IMR-90 (cell line): ENCODE results near the gene CAMKMT. TPM values are rescaled to one million over a fixed set of nuclear protein-coding genes. Genes with fewer than 3 reads are reported as not detected.

Source experiments
- ATAC-seq: fragments of 200-7000 bp; cut with Tn5 transposase; 2 replicates; pipeline ENCODE4 v1.9.1; 2020; ENCODE audit warnings: low read depth, mild to moderate bottlenecking, moderate library complexity
- BruUV-seq: library from RNA; stranded (reverse); fragments of 400-500 nt; replicated peaks from 2 replicates; lab custom pipeline; 2021; lab: Mats Ljungman, UMichigan
- CTCF ChIA-PET: fragments of 300-600 bp; formaldehyde crosslinking; extraction: SDS; loops from one replicate; lab custom pipeline; 2021; ENCODE audit warnings: antibody characterized with exemption; lab: Yijun Ruan, JAX
- POLR2A ChIA-PET: fragments of 300-600 bp; sonication (Branson Sonifier 250); formaldehyde crosslinking; loops from one replicate; lab custom pipeline; 2022; ENCODE audit warnings: antibody characterized with exemption; ENCODE audit not compliant: unreplicated experiment; lab: Charles Lee
- DNase-seq: peaks from one replicate; pipeline ENCODE4 v3.0.0; 2013
- H2AFZ ChIP-seq: replicated peaks from 2 replicates; pipeline ENCODE3; 2013; ENCODE audit warnings: low read length, mild to moderate bottlenecking; ENCODE audit not compliant: poor library complexity
- H2AK5ac ChIP-seq: 2 replicates; pipeline ENCODE4 v1.6.1; 2013; ENCODE audit warnings: low read depth, low read length, inconsistent platforms
- H2AK9ac ChIP-seq: replicated peaks from 2 replicates; pipeline ENCODE3; 2013; ENCODE audit warnings: mild to moderate bottlenecking, low read depth, low read length, moderate library complexity; ENCODE audit not compliant: poor library complexity
- H2BK120ac ChIP-seq: 2 replicates; pipeline ENCODE4 v1.6.1; 2013; ENCODE audit warnings: low read depth, low read length, inconsistent platforms
- H2BK15ac ChIP-seq: 3 replicates; pipeline ENCODE4 v1.6.1; 2013; ENCODE audit warnings: low read depth, low read length, inconsistent platforms
- H2BK20ac ChIP-seq: 2 replicates; pipeline ENCODE4 v1.6.1; 2013; ENCODE audit warnings: low read depth, mild to moderate bottlenecking, inconsistent platforms, low read length, moderate library complexity
- H2BK5ac ChIP-seq: 2 replicates; pipeline ENCODE4 v1.6.1; 2013; ENCODE audit warnings: mild to moderate bottlenecking, low read depth, low read length, inconsistent platforms; ENCODE audit not compliant: poor library complexity, severe bottlenecking
- H3K14ac ChIP-seq: replicated peaks from 2 replicates; pipeline ENCODE4 v1.6.1; 2013; ENCODE audit warnings: low read depth, low read length, inconsistent platforms
- H3K18ac ChIP-seq: 2 replicates; pipeline ENCODE4 v1.6.1; 2013; ENCODE audit warnings: low read depth, low read length, control low read depth
- H3K23ac ChIP-seq: 2 replicates; pipeline ENCODE4 v1.6.1; 2013; ENCODE audit warnings: low read depth, low read length, inconsistent platforms
- H3K27ac ChIP-seq: 2 replicates; pipeline ENCODE4 v1.5.1; 2013; ENCODE audit warnings: mild to moderate bottlenecking, control low read depth, low read length; ENCODE audit not compliant: insufficient read depth
- H3K27me3 ChIP-seq: 2 replicates; pipeline ENCODE4 v1.6.1; 2013; ENCODE audit warnings: low read length; ENCODE audit not compliant: control insufficient read depth, insufficient read depth
- H3K36me3 ChIP-seq: 2 replicates; pipeline ENCODE4 v1.6.1; 2013; ENCODE audit warnings: low read length, mixed read lengths; ENCODE audit not compliant: control insufficient read depth, insufficient read depth
- H3K4ac ChIP-seq: 2 replicates; pipeline ENCODE4 v1.6.1; 2013; ENCODE audit warnings: low read depth, low read length, inconsistent platforms
- H3K4me1 ChIP-seq: 2 replicates; pipeline ENCODE4 v1.6.1; 2013; ENCODE audit warnings: low read length, mixed read lengths; ENCODE audit not compliant: control insufficient read depth, insufficient read depth
- H3K4me2 ChIP-seq: 2 replicates; pipeline ENCODE4 v1.6.1; 2013; ENCODE audit warnings: low read depth, mild to moderate bottlenecking, control low read depth, low read length, moderate library complexity
- H3K4me3 ChIP-seq: 2 replicates; pipeline ENCODE4 v1.5.1; 2013; ENCODE audit warnings: low read depth, mild to moderate bottlenecking, control low read depth, low read length, moderate library complexity; ENCODE audit not compliant: insufficient read depth
- H3K56ac ChIP-seq: 2 replicates; pipeline ENCODE4 v1.6.1; 2013; ENCODE audit warnings: low read length, inconsistent platforms; ENCODE audit not compliant: insufficient read depth; ENCODE audit errors: extremely low read depth
- H3K79me1 ChIP-seq, 2 experiments: 2 replicates each; pipeline ENCODE4 v1.6.1; 2013; ENCODE audit warnings: low read length in 2 of 2, inconsistent platforms in 1 of 2, low read depth in 1 of 2
- H3K9ac ChIP-seq: 2 replicates; pipeline ENCODE4 v1.6.1; 2013; ENCODE audit warnings: low read depth, low read length, control low read depth
- H3K9me1 ChIP-seq: 2 replicates; pipeline ENCODE4 v1.6.1; 2013; ENCODE audit warnings: low read length, inconsistent platforms; ENCODE audit not compliant: insufficient read depth
- H3K9me3 ChIP-seq: 2 replicates; pipeline ENCODE4 v1.6.1; 2013; ENCODE audit warnings: low read length; ENCODE audit not compliant: control insufficient read depth, insufficient read depth
- H4K20me1 ChIP-seq: 2 replicates; pipeline ENCODE4 v1.6.1; 2013; ENCODE audit warnings: low read length, inconsistent platforms; ENCODE audit not compliant: insufficient read depth
- H4K5ac ChIP-seq: 2 replicates; pipeline ENCODE4 v1.6.1; 2013; ENCODE audit warnings: mild to moderate bottlenecking, low read depth, low read length, control low read depth
- H4K8ac ChIP-seq, 2 experiments: 2 replicates each; pipeline ENCODE4 v1.6.1; 2013; ENCODE audit warnings: low read depth in 2 of 2, low read length in 2 of 2, control low read depth in 1 of 2, inconsistent platforms in 1 of 2
- H4K91ac ChIP-seq: 2 replicates; pipeline ENCODE4 v1.6.1; 2013; ENCODE audit warnings: low read depth, low read length, inconsistent platforms; ENCODE audit not compliant: insufficient read depth
- CEBPB ChIP-seq: IDR thresholded peaks from 2 replicates; pipeline ENCODE4 v1.6.1; 2012; ENCODE audit warnings: low read depth, low read length, improper control_type of control experiment
- FOS ChIP-seq: fragments of 150-350 bp; IDR thresholded peaks from 2 replicates; pipeline ENCODE4 v1.6.1; 2016; ENCODE audit warnings: low read depth, low read length
- MAFK ChIP-seq: IDR thresholded peaks from 2 replicates; pipeline ENCODE4 v1.6.1; 2012; ENCODE audit warnings: low read depth, low read length, improper control_type of control experiment
- MAZ ChIP-seq: IDR thresholded peaks from 2 replicates; pipeline ENCODE4 v1.6.1; 2012; ENCODE audit warnings: low read depth, mild to moderate bottlenecking, low read length, improper control_type of control experiment, moderate library complexity, borderline replicate concordance
- NFE2L2 ChIP-seq: fragments of 150-350 bp; IDR thresholded peaks from 2 replicates; pipeline ENCODE4 v1.6.1; 2016; ENCODE audit warnings: low read depth, mild to moderate bottlenecking, low read length
- POLR2A ChIP-seq: IDR thresholded peaks from 2 replicates; pipeline ENCODE4 v1.6.1; 2012; ENCODE audit warnings: mild to moderate bottlenecking, low read depth, low read length
- RAD21 ChIP-seq: IDR thresholded peaks from 2 replicates; pipeline ENCODE4 v1.6.1; 2012; ENCODE audit warnings: low read length, improper control_type of control experiment
- RFX5 ChIP-seq: IDR thresholded peaks from 2 replicates; pipeline ENCODE4 v1.8.0; 2012; ENCODE audit warnings: low read depth, mild to moderate bottlenecking, low read length, moderate library complexity
- SMC3 ChIP-seq: fragments of 150-350 bp; IDR thresholded peaks from 2 replicates; pipeline ENCODE4 v1.6.1; 2016; ENCODE audit warnings: low read depth, mild to moderate bottlenecking, antibody characterized with exemption, low read length, moderate library complexity
- WGBS, 2 experiments: methylation state at CpG; one replicate each; pipeline versions ENCODE4 v1.1.5 to v1.1.7; 2013; ENCODE audit warnings: missing lambda C conversion rate in 2 of 2; ENCODE audit not compliant: insufficient read length in 1 of 2; ENCODE audit errors: extremely low coverage in 2 of 2; 5-methylcytosine and 5-hydroxymethylcytosine counted together
- dilution Hi-C: fragments of 300-500 bp; cut with HindIII; formaldehyde crosslinking; loops from one replicate; pipeline ENCODE4 v1.14.3; 2018; ENCODE audit warnings: low sequenced_read_pairs; ENCODE audit not compliant: unreplicated experiment
- in situ Hi-C: fragments of 300-500 bp; cut with MboI; formaldehyde crosslinking; loops from 3 replicates; pipeline ENCODE4 v1.14.3; 2019; ENCODE audit warnings: low sequenced_read_pairs, inconsistent platforms, mixed read lengths
- intact Hi-C: fragments of 100-400 bp; cut with micrococcal nuclease; formaldehyde crosslinking; loops from 2 replicates; pipeline ENCODE4 v1.10.0; 2022
- polyA plus RNA-seq, 3 experiments: library from polyadenylated mRNA; depleted of rRNA; stranded (reverse); fragments of >200 nt; gene quantifications; 2 replicates each; pipeline ENCODE4 v1.2.3, GENCODE V29; 2012; ENCODE audit warnings: low replicate concordance in 1 of 3
- total RNA-seq: library from RNA; depleted of rRNA; stranded (reverse); fragments of >200 nt; gene quantifications from 2 replicates; pipeline ENCODE4 v1.2.3, GENCODE V29; 2012
- TF ChIP-seq, protein P1 (sequence below): conservative IDR thresholded peaks from 2 replicates; pipeline ENCODE4 v1.5.1; 2012; ENCODE audit warnings: mild to moderate bottlenecking, low read depth, low read length, improper control_type of control experiment
- TF ChIP-seq, protein P2 (sequence below): fragments of 150-350 bp; IDR thresholded peaks from 2 replicates; pipeline ENCODE4 v1.6.1; 2017; ENCODE audit warnings: mild to moderate bottlenecking, antibody characterized with exemption, low read length, low read depth

CAMKMT gene
- total and polyA plus RNA-seq, 2 of the 4 experiments (the other 2 are of a cell fraction), result 4.4 to 6.8 TPM

DNA sequence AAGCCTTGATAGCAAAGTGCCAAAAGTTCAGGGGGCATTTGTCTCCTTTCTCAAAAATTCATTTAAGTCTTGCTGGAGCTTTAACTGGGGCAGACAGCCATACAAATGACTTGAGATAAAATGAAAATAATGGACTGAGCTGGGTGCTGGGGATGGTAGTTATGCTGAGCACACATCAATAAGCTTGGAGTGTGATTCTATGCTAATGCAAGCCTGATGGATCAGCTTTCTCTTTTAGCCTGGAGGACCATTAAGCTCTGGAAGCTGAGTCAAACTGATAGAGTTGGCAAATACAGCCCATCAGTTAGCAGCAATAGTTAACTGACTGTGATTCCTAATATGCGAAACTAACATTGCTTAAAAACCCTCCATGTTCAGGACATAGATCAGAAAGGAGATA lies 98.0 kb downstream of the CAMKMT start:
- Histone ChIP-seq H3K36me3 (no peaks in the 10 kb centered on the region), H3K56ac (no peak overlapping the region), H4K8ac (no peak overlapping the region), H3K9me3 (peaks cover 2% of the 10 kb centered on the region), H3K9me1 (no peaks in the 10 kb centered on the region), H3K4me3 (no peak overlapping the region), H3K4ac (no peak overlapping the region), H3K4me2 (no peak overlapping the region), H2BK120ac (no peak overlapping the region), H2AK5ac (no peak overlapping the region), H4K91ac (no peak overlapping the region), H3K9ac (no peak overlapping the region), H3K14ac (no peak overlapping the region), H4K20me1 (no peaks in the 10 kb centered on the region), H2BK15ac (no peak overlapping the region), H3K79me1 (no peaks in the 10 kb centered on the region), H2BK20ac (no peak overlapping the region), H2AK9ac (no peak overlapping the region), H2AFZ (no peak overlapping the region), H4K5ac (no peak overlapping the region), H3K23ac (no peak overlapping the region), H3K18ac (no peak overlapping the region), H3K27me3 (no peaks in the 10 kb centered on the region), H3K27ac (no peak overlapping the region), H2BK5ac (no peak overlapping the region), H3K4me1 (no peaks in the 10 kb centered on the region)
- ChIA-PET POLR2A (no interaction called here), CTCF (interaction anchor here (0.8 to 1.1 kb wide), 3 partner anchors 9 to 321 kb away, joined by 3 read pairs; no protein-coding TSS in a partner anchor)
- ATAC-seq (no peak), DNase-seq (no peak)
- in situ Hi-C loops, result no loop called here
- intact Hi-C loops, result no loop called here
- no TSS peak for BruUV-seq
- TF ChIP-seq, protein P1, sequence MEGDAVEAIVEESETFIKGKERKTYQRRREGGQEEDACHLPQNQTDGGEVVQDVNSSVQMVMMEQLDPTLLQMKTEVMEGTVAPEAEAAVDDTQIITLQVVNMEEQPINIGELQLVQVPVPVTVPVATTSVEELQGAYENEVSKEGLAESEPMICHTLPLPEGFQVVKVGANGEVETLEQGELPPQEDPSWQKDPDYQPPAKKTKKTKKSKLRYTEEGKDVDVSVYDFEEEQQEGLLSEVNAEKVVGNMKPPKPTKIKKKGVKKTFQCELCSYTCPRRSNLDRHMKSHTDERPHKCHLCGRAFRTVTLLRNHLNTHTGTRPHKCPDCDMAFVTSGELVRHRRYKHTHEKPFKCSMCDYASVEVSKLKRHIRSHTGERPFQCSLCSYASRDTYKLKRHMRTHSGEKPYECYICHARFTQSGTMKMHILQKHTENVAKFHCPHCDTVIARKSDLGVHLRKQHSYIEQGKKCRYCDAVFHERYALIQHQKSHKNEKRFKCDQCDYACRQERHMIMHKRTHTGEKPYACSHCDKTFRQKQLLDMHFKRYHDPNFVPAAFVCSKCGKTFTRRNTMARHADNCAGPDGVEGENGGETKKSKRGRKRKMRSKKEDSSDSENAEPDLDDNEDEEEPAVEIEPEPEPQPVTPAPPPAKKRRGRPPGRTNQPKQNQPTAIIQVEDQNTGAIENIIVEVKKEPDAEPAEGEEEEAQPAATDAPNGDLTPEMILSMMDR, result no peak
- TF ChIP-seq POLR2A (no peak), RAD21 (no peak), MAZ (no peak), CEBPB (no peak), MAFK (no peak), FOS (no peak), NFE2L2 (no peak), RFX5 (no peak), SMC3 (no peak)
- TF ChIP-seq, protein P2, sequence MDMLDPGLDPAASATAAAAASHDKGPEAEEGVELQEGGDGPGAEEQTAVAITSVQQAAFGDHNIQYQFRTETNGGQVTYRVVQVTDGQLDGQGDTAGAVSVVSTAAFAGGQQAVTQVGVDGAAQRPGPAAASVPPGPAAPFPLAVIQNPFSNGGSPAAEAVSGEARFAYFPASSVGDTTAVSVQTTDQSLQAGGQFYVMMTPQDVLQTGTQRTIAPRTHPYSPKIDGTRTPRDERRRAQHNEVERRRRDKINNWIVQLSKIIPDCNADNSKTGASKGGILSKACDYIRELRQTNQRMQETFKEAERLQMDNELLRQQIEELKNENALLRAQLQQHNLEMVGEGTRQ, result no peak
- dilution Hi-C loops, result no loop called here
- WGBS, 2 experiments, result no CpG with 5 or more reads among the region's 1 CpG
